Testis (tissue), 5 donors: ENCODE measurements around the gene RGS8. TPM values are rescaled to one million over a fixed set of nuclear protein-coding genes. Genes with fewer than 3 reads are reported as not detected.

Source experiments
- DNase-seq: peaks from one replicate; pipeline ENCODE4 v3.0.0-alpha.2; 2019
- H3K27ac ChIP-seq, 2 donors: fragments of 200-600 bp; sonication (generic); one replicate each; pipeline ENCODE4 v1.5.1; 2019
- H3K27me3 ChIP-seq: fragments of 200-600 bp; sonication (generic); one replicate; pipeline ENCODE4 v1.5.1; 2019
- H3K36me3 ChIP-seq: fragments of 200-600 bp; sonication (generic); one replicate; pipeline ENCODE4 v1.5.1; 2017; ENCODE audit warnings: low read depth; ENCODE audit errors: missing control alignments
- H3K4me1 ChIP-seq: fragments of 200-600 bp; sonication (generic); one replicate; pipeline ENCODE4 v1.5.1; 2019
- H3K4me3 ChIP-seq, 2 donors: fragments of 200-600 bp; sonication (generic); one replicate each; pipeline ENCODE4 v1.5.1; 2017 to 2019
- H3K9me3 ChIP-seq: fragments of 200-600 bp; sonication (generic); one replicate; pipeline ENCODE4 v1.5.1; 2017
- CTCF ChIP-seq, 3 experiments: fragments of 450-650 bp in 2 of 3; fragments of 200-600 bp in 1 of 3; sonication (generic) in 1 of 3; IDR thresholded peaks; one replicate each; pipeline ENCODE4 v1.5.1; 2016 to 2019; ENCODE audit warnings: antibody characterized with exemption in 3 of 3, mild to moderate bottlenecking in 2 of 3, moderate library complexity in 1 of 3
- POLR2A ChIP-seq: fragments of 450-650 bp; IDR thresholded peaks from one replicate; pipeline ENCODE4 v1.6.1; 2017; ENCODE audit warnings: antibody characterized with exemption, mild to moderate bottlenecking, moderate library complexity
- WGBS, 2 donors: methylation state at CpG; one replicate each; pipeline ENCODE4 v1.1.5; 2018; 5-methylcytosine and 5-hydroxymethylcytosine counted together
- intact Hi-C: fragments of 100-400 bp; cut with DNase I; formaldehyde crosslinking; loops from one replicate; pipeline ENCODE4 v1.15.1; 2023; ENCODE audit warnings: low total_unique reads
- long read RNA-seq, 2 donors: transcript quantifications; one replicate each; lab custom pipeline, GENCODE V29; 2026
- polyA plus RNA-seq: library from polyadenylated mRNA; stranded (reverse); fragments of 350-450 nt; fragmentation: Illumina TruSeq; extraction: RNeasy Lipid Tissue Mini Kit (QIAGEN cat#74804); gene quantifications from one replicate; pipeline ENCODE4 v1.2.3, GENCODE V29; 2014; ENCODE audit warnings: low read depth, low replicate concordance; ENCODE audit not compliant: insufficient read depth
- total RNA-seq, 2 donors: library from RNA; depleted of rRNA; stranded (reverse); fragments of >200 nt; gene quantifications; one replicate each; pipeline ENCODE4 v1.2.3, GENCODE V29; 2016

RGS8 gene
- total RNA-seq: 1 to 10 TPM; 2.5 to 3.1 TPM
- 2.4 TPM for polyA plus RNA-seq
- long read RNA-seq, donor 1: 0 reads
- long read RNA-seq, donor 2: 0 reads

GRCh38 chr1:182684116-182684828 is at the start of gene RGS8:
RGS8 (minus strand) TSS chr1:182684587; CDS start chr1:182669649, 14,938 bp downstream.
- TF ChIP-seq POLR2A (no peak), CTCF (IDR thresholded peaks at IDR 0.05) (no peak)
- Histone ChIP-seq H3K36me3 (no peaks in the 10 kb centered on the region), H3K4me3 (no peak within 1 kb of the TSS), H3K9me3 (no peaks in the 10 kb centered on the region), H3K27me3 (no peaks in the 10 kb centered on the region), H3K4me1 (no peaks in the 10 kb centered on the region), H3K27ac (no peak within 1 kb of the TSS)
- intact Hi-C loops: no loop called here
- DNase-seq: no peak
- WGBS, 2 donors: 54 to 59% methylated on average over 17 of the region's 19 CpGs

GRCh38 chr1:182731852-182732575 is 47.6 kb upstream of the RGS8 start:
- Histone ChIP-seq H3K4me3 (no peak overlapping the region), H3K27ac (no peak overlapping the region), H3K9me3 (no peaks in the 10 kb centered on the region), H3K27me3 (no peaks in the 10 kb centered on the region), H3K36me3 (no peaks in the 10 kb centered on the region), H3K4me1 (no peaks in the 10 kb centered on the region)
- intact Hi-C loops: no loop called here
- TF ChIP-seq CTCF (IDR thresholded peaks at IDR 0.05) (no peak), POLR2A (no peak)
- WGBS, 2 donors: 83 to 86% methylated on average over 4 of the region's 4 CpGs
- no peak for DNase-seq

- Histone ChIP-seq H3K36me3 (no peaks in the 10 kb centered on the region), H3K4me1 (no peaks in the 10 kb centered on the region), H3K27me3 (no peaks in the 10 kb centered on the region), H3K9me3 (no peaks in the 10 kb centered on the region), H3K27ac (no peak overlapping the region), H3K4me3 (no peak overlapping the region)
- no peak for DNase-seq
- 83 to 86% methylated on average over 1 of the region's 1 CpG for WGBS, 2 donors
- TF ChIP-seq CTCF (IDR thresholded peaks at IDR 0.05): no peak
- no peak for TF ChIP-seq POLR2A
- intact Hi-C loops: no loop called here
Measured at GRCh38 chr1:182726912-182727311, 42.5 kb upstream of the RGS8 start.

GRCh38 chr1:182725259-182726255 is 41.2 kb upstream of the RGS8 start:
- intact Hi-C loops: no loop called here
- no peaks in the 10 kb centered on the region for H3K27me3 ChIP-seq
- no peak overlapping the region for H3K4me3 ChIP-seq
- H3K27ac ChIP-seq: no peak overlapping the region
- no peaks in the 10 kb centered on the region for H3K9me3 ChIP-seq
- DNase-seq: no peak
- WGBS, 2 donors: 82 to 83% methylated on average over 8 of the region's 8 CpGs
- TF ChIP-seq POLR2A (no peak), CTCF (IDR thresholded peaks at IDR 0.05) (no peak)
- H3K4me1 ChIP-seq: no peaks in the 10 kb centered on the region
- H3K36me3 ChIP-seq: no peaks in the 10 kb centered on the region
